MCF 10A (cell line): ENCODE data around the gene CELA1. TPM values are rescaled to one million over a fixed set of nuclear protein-coding genes. Genes with fewer than 3 reads are reported as not detected.
"Not testable (repeated sequence)": the region's sequence is repeated elsewhere in the genome, so short reads cannot be mapped to it uniquely, and the experiment has no call there.

Experiments
- BruUV-seq: library from RNA; stranded (reverse); fragments of 400-500 nt; replicated peaks from 2 replicates; lab custom pipeline; 2021; lab: Mats Ljungman, UMichigan
- CTCF ChIA-PET: fragments of 300-600 bp; sonication (Branson Sonifier 250); formaldehyde crosslinking; extraction: SDS; loops from one replicate; lab custom pipeline; 2021; ENCODE audit warnings: antibody characterized with exemption, inconsistent platforms; lab: Yijun Ruan, JAX
- POLR2A ChIA-PET: fragments of 300-600, 350-650 bp; sonication (Branson Sonifier 250); formaldehyde crosslinking; extraction: SDS; loops from one replicate; lab custom pipeline; 2020; ENCODE audit warnings: antibody characterized with exemption, inconsistent platforms; lab: Yijun Ruan, JAX
- DNase-seq: peaks from one replicate; pipeline ENCODE4 v3.0.0-alpha.2; 2018; ENCODE audit not compliant: unreplicated experiment
- H3K27ac Mint-ChIP-seq: one replicate; pipeline ENCODE4 v1.8.0; 2022; ENCODE audit warnings: mild to moderate bottlenecking, low read depth, mixed read lengths; ENCODE audit not compliant: unreplicated experiment
- H3K27me3 Mint-ChIP-seq: one replicate; pipeline ENCODE4 v1.8.0; 2022; ENCODE audit warnings: mixed read lengths; ENCODE audit not compliant: insufficient read depth, unreplicated experiment
- H3K36me3 Mint-ChIP-seq: one replicate; pipeline ENCODE4 v1.8.0; 2022; ENCODE audit warnings: mild to moderate bottlenecking, moderate library complexity, mixed read lengths; ENCODE audit not compliant: insufficient read depth, unreplicated experiment
- H3K4me1 Mint-ChIP-seq: one replicate; pipeline ENCODE4 v1.8.0; 2022; ENCODE audit warnings: mixed read lengths; ENCODE audit not compliant: insufficient read depth, unreplicated experiment
- H3K4me3 Mint-ChIP-seq: one replicate; pipeline ENCODE4 v1.8.0; 2022; ENCODE audit warnings: mild to moderate bottlenecking, moderate library complexity, mixed read lengths; ENCODE audit not compliant: unreplicated experiment
- H3K9me3 Mint-ChIP-seq: one replicate; pipeline ENCODE4 v1.8.0; 2022; ENCODE audit warnings: mixed read lengths; ENCODE audit not compliant: unreplicated experiment
- intact Hi-C: fragments of 100-400 bp; cut with micrococcal nuclease; formaldehyde crosslinking; loops from 2 replicates; pipeline ENCODE4 v1.14.1; 2022
- total RNA-seq: library from RNA; stranded (reverse); gene quantifications from 2 replicates; pipeline ENCODE4 v1.2.3, GENCODE V29; 2022
- TF ChIP-seq, protein P1 (sequence below): fragments of 200-600 bp; IDR thresholded peaks from one replicate; pipeline ENCODE4 v1.8.0; 2022; ENCODE audit warnings: antibody characterized with exemption, mild to moderate bottlenecking; ENCODE audit not compliant: unreplicated experiment

CELA1 gene
- total RNA-seq, 1 experiment from 2014 or later: not detected

DNA sequence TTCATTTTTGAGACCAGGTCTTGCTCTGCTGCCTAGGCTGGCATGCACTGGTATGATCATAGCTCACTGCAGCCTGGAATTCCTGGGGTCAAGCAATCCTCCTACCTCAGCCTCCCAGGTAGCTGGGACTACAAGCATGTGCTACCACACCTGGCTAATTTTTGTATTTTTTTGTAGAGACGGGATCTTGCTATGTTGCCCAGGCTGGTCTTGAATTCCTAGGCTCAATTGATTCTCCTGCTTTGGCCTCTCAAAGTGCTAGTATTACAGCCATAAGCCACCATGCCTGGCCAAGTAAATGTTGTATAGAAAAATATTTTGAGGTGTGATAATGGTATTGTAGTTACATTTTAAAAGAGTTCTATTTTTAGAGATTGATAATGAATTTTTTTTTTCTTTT is 35.1 kb downstream of the CELA1 start:
- intact Hi-C loops: no loop called here
- BruUV-seq: no TSS peak
- ChIA-PET POLR2A (no interaction called here), CTCF (interaction anchor here (1.0 kb wide), 1 partner anchor 10 kb away, joined by 3 read pairs; no protein-coding TSS in a partner anchor)
- H3K9me3 Mint-ChIP-seq: no peaks in the 10 kb centered on the region
- H3K4me1 Mint-ChIP-seq: peaks cover 14% of the 10 kb centered on the region
- H3K4me3 Mint-ChIP-seq: no peak overlapping the region
- no peak for DNase-seq
- no peaks in the 10 kb centered on the region for H3K36me3 Mint-ChIP-seq
- TF ChIP-seq, protein P1, sequence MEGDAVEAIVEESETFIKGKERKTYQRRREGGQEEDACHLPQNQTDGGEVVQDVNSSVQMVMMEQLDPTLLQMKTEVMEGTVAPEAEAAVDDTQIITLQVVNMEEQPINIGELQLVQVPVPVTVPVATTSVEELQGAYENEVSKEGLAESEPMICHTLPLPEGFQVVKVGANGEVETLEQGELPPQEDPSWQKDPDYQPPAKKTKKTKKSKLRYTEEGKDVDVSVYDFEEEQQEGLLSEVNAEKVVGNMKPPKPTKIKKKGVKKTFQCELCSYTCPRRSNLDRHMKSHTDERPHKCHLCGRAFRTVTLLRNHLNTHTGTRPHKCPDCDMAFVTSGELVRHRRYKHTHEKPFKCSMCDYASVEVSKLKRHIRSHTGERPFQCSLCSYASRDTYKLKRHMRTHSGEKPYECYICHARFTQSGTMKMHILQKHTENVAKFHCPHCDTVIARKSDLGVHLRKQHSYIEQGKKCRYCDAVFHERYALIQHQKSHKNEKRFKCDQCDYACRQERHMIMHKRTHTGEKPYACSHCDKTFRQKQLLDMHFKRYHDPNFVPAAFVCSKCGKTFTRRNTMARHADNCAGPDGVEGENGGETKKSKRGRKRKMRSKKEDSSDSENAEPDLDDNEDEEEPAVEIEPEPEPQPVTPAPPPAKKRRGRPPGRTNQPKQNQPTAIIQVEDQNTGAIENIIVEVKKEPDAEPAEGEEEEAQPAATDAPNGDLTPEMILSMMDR: no peak
- H3K27me3 Mint-ChIP-seq: no peaks in the 10 kb centered on the region
- no peak overlapping the region for H3K27ac Mint-ChIP-seq

DNA sequence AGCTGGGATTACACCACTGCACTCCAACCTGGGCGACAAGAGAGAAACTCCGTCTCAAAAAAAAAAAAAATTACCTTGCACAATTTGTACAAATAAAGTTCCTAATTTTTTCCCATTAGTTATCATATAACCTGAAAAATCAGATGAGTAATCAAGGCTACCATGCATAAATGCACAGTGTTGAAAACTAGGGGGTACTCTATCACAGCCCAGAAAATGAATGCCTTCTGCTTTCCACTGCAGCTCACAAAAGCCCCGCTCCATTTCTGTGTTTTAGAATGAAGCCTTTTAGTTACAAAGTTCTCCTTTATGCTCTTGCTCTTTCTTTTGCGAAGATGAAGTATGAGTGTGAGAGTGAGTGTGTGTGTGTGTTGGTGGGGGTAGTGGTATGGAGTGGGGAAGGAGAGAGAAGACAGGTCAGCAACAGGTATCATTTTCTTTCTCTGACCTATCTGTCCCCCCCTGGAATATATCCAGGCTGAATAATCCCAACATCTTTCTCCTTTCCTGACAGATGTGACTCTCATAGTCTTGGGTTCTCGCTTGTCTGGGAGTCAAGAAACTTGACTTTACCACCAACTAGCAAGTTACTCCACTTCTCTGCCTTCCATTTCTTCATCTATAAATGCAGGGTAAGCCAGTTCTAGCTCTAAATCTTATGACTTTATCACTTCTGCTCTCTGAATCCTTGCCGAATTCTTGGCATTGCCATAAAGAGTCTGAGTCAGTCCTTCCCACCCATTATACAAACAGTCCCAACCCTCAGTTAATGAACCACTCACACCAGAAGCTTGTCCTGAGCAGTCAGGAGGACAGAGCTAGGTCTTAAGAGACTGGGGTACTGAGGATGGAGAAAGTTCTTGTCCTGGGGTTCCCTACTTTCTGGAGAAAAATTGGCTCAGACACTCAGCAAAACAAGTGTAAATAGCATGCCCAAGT is 38.6 kb downstream of the CELA1 start:
- intact Hi-C loops: loop anchor here (5.0 kb wide), 1 partner anchor 36 kb away; the partner anchor contains the start of gene SMAGP
- no peaks in the 10 kb centered on the region for H3K9me3 Mint-ChIP-seq
- TF ChIP-seq, protein P1: no peak
- CTCF ChIA-PET: interaction anchor here (1.8 kb wide), 1 partner anchor 33 kb away, joined by 6 read pairs; no protein-coding TSS in a partner anchor
- H3K27ac Mint-ChIP-seq: peak overlapping the region; percentile 14
- H3K36me3 Mint-ChIP-seq: no peaks in the 10 kb centered on the region
- H3K4me3 Mint-ChIP-seq: peak overlapping the region; percentile 9
- peaks cover 14% of the 10 kb centered on the region for H3K4me1 Mint-ChIP-seq
- POLR2A ChIA-PET: interaction anchor here (0.8 to 1.1 kb wide), 4 partner anchors 10 to 69 kb away, joined by 3 read pairs; partner anchors contain the start of gene DAZAP2
- DNase-seq: peak; percentile 74
- no TSS peak for BruUV-seq
- no peaks in the 10 kb centered on the region for H3K27me3 Mint-ChIP-seq

DNA sequence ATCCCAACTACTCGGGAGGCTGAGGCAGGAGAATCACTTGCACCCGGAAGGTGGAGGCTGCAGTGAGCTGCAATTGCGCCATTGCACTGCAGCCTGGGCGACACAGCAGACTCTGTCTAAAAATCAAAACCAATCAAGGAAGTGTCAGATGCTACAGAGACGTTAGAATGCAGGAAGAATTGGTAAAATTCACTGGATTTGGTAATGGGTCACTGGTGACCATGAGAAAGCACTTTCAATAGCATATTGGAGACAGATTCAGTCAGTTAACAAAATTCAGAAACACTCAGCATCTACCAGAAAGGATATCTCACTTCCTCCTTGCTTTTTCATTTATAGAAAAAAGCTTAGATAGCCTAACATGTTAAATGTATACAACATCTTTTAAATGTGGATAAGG is 40.0 kb downstream of the CELA1 start:
- intact Hi-C loops: loop anchor here (5.0 kb wide), 1 partner anchor 34 kb away; the partner anchor contains the start of gene SMAGP
- Mint-ChIP-seq H3K27me3 (no peaks in the 10 kb centered on the region), H3K27ac (no peak overlapping the region), H3K4me3 (no peak overlapping the region), H3K4me1 (peaks cover 14% of the 10 kb centered on the region), H3K36me3 (no peaks in the 10 kb centered on the region), H3K9me3 (no peaks in the 10 kb centered on the region)
- TF ChIP-seq, protein P1: no peak
- no TSS peak for BruUV-seq
- ChIA-PET POLR2A (interaction anchor here (0.6 kb wide), 1 partner anchor 605 kb away, joined by 3 read pairs; no protein-coding TSS in a partner anchor), CTCF (interaction anchor here (1.5 kb wide), 1 partner anchor 34 kb away, joined by 5 read pairs; no protein-coding TSS in a partner anchor)
- DNase-seq: no peak

DNA sequence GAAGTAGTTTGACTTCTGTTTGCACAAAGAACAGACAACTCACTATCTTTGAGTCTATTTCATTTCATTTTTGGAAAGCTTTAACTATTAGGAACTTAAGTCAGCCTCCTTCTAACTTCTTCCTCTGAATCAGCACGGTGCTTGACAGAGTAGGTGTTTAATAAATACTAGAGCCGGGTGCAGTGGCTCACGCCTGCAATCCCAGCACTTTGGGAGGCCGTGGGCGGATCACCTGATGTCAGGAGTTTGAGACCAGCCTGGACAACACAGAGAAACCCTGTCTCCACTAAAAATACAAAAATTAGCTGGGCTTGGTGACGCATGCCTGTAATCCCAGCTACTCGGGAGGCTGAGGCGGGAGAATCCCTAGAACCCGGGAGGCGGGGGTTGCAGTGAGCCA is 45.7 kb downstream of the CELA1 start:
- H3K27me3 Mint-ChIP-seq, H3K36me3 Mint-ChIP-seq, intact Hi-C loops, H3K27ac Mint-ChIP-seq, BruUV-seq, H3K9me3 Mint-ChIP-seq, H3K4me1 Mint-ChIP-seq, H3K4me3 Mint-ChIP-seq, DNase-seq: not testable (repeated sequence)
- ChIA-PET POLR2A (interaction anchor here (0.6 to 1.4 kb wide), 5 partner anchors 11 to 205 kb away, joined by 3 to 4 read pairs (median 4); no protein-coding TSS in a partner anchor), CTCF (interaction anchor here (0.6 kb wide), 1 partner anchor 13 kb away, joined by 4 read pairs; no protein-coding TSS in a partner anchor)
